HG03135 (cell line): Measurements from ENCODE around the gene DDX53.

Experiments
- ATAC-seq: cut with Tn5 transposase; IDR thresholded peaks from one replicate; pipeline ENCODE4 v1.9.1; 2021; ENCODE audit warnings: mild to moderate bottlenecking, moderate library complexity; ENCODE audit not compliant: unreplicated experiment

The DDX53 gene

DNA sequence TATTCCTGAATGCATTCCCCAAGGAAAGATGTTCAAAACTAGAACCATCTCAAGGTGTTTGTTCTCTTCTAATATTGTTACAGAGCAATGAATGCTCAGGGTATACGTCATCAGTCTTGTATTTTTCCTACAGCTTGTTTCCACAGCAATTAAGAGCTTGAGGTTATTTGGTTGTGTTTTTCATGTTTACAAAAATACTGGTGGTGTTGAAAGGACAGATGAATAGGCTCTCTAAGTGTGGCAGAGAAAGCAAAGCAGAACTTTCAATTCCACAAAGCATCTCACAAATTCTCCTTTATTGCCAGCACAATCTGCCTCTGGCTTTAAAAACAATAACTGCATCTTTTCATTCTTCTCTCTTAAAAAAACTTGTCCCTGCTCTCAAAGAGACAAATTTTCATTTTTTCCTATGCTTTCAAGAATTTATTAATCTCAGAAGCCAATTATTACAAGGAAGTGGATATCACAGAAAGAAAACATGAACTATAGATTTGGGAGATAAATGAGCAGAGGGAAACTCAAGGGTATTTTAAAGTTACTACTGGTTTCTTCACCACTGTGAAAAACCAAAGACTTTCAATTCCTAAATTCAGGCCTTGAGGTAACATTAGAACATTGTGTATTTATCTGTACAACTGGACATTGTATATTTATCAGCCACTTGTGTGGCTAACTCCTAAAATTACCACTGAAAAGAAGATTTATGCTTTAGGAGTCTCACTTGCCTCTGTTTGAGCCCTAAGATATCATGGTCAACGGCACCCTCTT, 49.2 kb downstream of the DDX53 start:
- ATAC-seq = no peak

GRCh38 chrX:23052324-23052723, 52.6 kb downstream of the DDX53 start:
- ATAC-seq = no peak
